NCI-H1048 (cell line): ENCODE results near the gene PTPN23.
"Not testable (repeated sequence)": the region's sequence is repeated elsewhere in the genome, so short reads cannot be mapped to it uniquely, and the experiment has no call there.

Source experiments
- DNase-seq: peaks from one replicate; lab custom pipeline; 2025; lab: John Stamatoyannopoulos, UW

PTPN23 gene

DNA sequence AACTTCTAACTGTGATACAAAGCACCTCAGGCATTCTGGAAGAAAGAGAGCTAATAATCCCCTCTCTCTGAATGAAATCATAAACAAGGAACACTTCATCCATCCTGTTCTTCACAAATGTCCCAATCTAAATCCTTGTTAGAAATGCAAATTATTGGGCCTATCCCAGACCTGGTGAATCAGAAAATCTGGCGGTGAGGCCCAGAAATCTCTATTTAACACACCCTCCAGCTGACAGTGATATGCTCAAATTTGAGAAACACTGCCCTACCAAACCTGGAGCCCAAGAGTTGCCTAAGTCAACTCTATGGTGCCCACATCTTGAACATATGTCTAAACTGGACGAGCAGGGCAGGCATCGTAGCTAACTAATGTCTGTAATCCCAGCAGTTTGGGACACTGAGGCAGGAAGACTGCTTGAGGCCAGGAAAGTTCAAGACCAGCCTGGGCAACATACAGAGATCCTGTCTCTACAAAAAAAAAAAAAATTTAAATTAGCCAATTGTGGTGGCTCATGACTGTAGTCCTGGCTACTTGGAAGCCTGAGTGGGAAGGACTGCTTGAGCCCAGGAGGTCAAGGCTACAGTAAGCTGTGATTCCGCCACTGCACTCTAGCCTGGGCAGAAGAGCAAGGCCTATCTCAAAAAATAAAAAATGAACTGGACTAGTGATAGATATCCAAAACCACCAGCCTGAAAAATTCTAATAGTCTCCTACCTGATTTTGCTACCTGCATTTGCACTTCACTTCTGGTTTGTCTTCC, 71.8 kb downstream of the PTPN23 start:
- DNase-seq: no peak

DNA sequence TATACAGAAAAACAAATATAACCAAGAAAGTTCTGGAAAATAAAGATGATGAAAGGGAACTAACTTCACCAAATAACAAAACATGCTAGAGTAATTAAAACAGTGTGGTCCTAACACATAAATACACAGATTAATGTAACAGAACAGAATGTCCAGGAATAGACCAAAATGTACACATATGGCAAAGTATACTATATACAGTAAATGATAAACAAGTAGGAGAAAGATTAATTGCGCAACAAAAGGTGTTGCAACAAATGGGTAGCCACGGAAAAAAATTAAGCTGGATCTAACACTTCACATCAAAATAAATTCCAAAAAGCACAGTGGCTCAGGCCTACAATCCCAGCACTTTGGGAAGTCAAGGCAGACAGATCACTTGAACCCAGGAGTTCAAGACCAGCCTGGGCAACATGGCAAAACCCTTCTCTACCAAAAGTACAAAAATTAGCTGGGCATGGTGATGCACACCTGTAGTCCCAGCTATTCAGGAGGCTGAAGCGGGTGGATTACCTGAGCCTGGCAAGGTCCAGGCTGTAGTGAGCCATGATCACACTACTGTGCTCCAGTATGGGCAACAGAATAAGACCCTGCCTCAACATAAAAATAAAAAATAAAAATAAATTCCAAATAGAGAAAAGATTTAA, 75.1 kb downstream of the PTPN23 start:
- no peak for DNase-seq

DNA sequence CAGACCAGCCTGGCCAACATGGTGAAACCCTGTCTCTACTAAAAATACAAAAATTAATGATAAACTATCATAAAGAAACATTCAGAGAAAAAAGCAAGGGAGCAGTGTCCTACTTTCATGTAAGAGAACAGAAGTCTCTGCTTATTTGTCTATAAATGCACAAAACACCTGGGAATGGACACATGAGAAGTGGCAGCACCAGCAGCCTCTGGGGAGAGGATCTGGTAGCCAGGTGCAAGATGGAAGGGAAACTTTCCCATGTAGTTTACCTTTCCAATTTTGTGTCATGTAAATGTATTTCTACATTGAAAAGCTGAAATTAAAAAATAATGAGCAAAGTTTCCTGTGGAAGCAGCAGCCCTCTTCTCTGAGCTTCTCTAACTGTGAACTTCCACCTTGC, 76.2 kb downstream of the PTPN23 start:
- DNase-seq: no peak

DNA sequence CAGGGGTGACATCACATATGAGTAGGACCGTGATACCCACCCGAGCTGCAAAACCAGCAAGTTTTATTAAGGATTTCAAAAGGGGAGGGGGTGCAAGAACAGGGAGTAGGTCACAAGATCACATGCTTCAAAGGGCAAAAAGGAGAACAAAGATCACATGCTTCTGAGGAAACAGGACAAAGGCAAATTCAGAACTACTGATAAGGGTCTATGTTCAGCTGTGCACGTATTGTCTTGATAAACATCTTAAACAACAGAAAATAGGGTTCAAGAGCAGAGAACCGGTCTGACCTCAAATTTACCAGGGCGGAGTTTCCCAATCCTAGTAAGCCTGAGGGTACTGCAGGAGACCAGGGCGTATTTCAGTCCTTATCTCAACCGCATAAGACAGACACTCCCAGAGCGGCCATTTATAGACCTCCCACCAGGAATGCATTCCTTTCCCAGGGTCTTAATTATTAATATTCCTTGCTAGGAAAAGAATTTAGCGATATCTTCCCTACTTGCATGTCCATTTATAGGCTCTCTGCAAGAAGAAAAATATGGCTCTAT, 78.8 kb downstream of the PTPN23 start:
- not testable (repeated sequence) for DNase-seq
